ENCODE data around the gene UBE2E2. TPM values are rescaled to one million over a fixed set of nuclear protein-coding genes. Genes with fewer than 3 reads are reported as not detected.

Gene UBE2E2
- total RNA-seq, 1 donor from 2014 or later = 28.1 TPM

DNA sequence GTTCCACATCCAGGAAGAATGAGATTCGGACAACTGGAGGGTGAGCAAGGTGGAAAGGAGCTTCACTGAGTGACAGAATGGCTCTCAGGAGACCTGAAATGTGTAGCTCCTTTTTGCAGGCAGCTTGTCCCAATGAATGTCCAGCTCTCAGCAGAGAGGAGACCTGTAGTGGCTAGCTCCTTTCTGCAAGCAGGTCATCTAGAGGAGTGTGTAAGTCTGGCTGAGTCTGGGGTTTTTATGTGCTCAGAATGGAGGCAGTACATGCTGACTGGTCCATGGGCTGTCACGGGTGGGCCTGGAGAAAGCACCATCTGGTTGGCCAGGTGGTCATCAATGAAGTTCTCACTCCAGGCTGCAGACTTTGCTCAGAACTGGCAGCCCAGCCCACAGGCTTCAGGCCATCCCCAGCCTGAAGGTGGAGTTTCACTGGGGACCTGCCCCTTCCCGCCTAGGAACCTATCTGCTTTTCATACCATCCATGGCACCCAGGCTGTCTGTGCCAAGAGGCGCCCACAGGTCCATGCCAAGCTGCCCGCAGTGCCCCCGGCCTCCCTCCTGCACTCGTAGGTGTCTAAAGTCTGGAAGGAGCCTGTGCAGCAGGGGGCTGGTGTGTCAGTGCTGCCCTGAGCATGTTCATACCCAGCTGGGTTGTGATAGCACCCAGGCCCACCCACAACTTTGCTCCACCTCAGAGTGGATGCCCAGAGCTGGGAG lies 276.6 kb downstream of the UBE2E2 start:
- no peak for DNase-seq (ENCODE audit: low read depth in 2 of 2)

DNA sequence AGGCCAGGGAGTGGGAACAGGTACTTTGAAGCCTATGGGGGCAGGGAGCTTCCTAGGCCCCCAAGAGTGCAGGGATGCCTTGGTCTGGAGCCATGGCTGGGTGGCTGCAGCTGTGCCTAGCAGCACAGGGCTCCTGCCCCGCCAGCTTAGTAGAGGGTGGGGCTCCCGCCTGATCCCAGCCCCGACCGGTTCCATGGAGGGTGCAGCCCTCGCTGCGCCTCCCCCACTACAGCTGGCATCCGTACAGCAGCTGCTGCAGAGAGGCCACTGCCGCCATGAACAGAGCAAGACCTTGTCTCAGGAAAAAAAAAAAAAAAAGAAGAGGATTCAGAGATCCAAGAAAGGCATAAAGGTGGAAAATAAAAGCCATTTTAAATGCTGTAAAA lies 277.2 kb downstream of the UBE2E2 start:
- DNase-seq (ENCODE audit: low read depth in 2 of 2) = no peak

DNA sequence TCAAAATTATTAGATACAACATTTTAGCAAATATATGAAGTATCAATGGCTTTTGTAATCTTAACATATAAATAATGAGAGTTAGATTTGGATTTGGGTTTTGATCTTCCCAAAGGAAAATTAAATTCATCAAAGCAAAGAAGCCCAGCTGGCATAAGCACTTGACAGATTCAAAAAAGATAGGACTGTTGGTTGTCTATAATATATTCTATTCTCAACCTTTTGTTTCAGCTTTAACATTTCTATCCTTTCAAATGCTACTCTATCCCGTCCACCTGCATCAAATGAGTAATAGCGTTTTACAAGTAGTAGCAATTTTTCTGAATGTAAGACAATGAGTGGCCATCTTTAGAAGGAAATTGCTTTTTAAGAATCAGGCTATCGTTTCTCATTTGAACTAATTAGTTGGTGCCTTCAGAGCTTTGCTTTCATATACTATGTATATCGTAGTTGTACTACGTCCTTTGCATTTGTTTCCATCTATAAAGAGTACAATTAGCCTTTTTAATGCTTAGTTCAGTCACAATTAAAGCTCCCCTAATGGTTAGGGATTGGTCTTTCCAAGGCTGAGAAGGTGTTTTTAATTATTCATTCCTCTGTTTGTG lies 278.0 kb downstream of the UBE2E2 start:
- DNase-seq (ENCODE audit: low read depth in 2 of 2) = no peak

DNA sequence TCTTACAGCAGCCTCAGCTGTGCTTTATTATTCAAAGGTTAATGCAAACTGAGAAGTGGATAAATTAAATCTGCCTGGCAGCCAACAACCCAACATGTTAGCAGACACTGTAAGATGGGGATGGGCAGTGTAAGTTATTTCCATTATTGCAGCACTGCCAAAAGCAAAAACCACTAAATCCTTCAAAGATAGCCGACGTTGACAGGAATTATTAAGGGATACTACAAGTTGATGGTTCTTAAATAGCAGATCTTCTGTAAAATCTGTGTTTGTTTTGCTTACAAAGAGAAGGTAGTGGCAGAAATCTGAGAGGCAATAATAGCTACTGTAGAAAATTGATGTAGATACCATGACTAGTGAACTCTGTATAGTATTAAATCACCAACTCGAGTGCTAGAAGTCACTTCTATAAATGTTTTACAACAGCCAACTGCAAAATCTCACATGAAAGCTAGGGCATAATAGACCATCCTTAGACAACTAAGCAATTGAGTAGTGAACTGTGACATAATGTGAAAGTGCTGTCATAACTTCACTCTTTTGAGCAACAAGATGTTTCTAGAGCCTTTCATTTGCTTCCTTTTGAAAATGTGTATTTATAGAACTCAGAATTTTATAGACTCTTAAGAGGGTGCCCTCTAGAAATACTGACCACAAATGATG lies 278.6 kb downstream of the UBE2E2 start:
- DNase-seq (ENCODE audit: low read depth in 2 of 2) = no peak

DNA sequence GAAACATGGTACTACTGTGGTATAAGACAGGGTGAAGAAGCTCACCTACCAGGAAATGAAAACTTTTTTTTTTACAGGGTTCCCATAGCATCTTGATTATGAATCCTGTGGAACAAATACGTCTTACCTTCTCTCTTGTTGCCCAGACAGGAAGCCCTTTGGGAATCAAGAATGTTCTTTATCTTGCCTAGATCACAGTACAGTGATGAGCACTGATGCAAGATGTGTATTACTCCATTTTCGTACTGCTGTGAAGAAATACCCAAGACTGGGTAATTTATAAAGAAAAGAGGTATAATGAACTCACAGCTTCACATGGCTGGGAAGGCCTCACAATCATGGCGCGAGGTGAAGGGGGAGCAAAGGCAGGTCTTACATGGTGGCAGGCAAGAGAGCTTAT lies 281.3 kb downstream of the UBE2E2 start:
- no peak for DNase-seq (ENCODE audit: low read depth in 2 of 2)

DNA sequence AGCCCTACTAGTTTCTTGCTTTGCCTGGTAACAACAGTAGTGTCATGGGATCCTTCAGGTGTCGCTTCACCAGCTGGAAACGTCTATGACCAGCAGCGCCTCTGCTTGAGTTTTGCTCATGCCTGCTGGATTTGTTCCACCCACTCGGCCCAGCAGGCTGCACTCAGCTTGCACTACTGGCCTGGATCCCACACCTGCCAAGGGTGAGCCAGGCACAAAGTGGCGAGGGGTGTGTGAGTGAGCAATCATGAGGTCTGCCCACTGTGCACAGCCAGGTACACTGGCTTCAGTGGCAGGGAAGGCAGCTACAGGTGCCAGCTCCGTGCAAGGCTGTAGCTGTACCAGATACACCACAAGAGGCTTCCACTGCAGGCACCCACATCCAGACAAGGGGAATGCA lies 282.8 kb downstream of the UBE2E2 start:
- no peak for DNase-seq (ENCODE audit: low read depth in 2 of 2)

DNA sequence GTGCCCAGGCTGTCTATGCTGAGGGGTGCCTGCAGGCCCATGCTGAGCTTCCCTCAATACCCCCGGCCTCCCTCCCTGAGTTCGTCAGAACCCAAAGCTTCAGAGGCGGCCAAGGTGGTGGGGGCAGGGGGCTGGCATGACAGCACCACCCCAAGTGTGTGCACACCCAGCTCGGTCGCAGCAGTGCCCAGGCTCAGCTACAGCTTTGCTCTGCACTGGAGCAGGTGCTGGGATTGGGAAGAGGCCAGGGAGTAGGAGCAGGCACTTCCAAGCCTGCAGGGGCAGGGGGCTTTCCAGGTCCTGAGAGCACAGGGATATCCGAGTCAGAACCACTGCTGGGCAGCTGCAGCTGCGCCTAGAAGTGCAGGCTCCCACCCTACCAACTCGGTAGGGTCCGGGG lies 283.9 kb downstream of the UBE2E2 start:
- no peak for DNase-seq (ENCODE audit: low read depth in 2 of 2)

DNA sequence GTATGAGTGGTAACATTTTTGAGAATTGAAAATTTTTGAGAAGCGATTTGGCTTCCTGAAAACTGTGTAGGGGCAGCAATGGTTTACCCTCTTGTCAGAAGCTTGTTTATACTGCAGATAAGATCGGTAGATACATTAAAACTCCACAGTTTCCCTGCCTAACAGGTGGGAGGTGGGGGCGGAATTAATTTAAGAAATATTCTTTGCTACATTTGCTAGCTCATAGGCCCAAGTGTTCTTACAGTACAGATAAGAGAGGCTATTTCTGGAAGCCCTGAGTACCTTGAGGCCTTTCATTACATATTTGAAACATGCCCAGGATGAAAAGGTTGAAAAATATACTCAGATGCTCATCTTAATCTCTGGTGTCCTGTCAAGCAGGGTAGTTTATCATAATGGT lies 285.5 kb downstream of the UBE2E2 start:
- DNase-seq (ENCODE audit: low read depth in 2 of 2) = no peak

DNA sequence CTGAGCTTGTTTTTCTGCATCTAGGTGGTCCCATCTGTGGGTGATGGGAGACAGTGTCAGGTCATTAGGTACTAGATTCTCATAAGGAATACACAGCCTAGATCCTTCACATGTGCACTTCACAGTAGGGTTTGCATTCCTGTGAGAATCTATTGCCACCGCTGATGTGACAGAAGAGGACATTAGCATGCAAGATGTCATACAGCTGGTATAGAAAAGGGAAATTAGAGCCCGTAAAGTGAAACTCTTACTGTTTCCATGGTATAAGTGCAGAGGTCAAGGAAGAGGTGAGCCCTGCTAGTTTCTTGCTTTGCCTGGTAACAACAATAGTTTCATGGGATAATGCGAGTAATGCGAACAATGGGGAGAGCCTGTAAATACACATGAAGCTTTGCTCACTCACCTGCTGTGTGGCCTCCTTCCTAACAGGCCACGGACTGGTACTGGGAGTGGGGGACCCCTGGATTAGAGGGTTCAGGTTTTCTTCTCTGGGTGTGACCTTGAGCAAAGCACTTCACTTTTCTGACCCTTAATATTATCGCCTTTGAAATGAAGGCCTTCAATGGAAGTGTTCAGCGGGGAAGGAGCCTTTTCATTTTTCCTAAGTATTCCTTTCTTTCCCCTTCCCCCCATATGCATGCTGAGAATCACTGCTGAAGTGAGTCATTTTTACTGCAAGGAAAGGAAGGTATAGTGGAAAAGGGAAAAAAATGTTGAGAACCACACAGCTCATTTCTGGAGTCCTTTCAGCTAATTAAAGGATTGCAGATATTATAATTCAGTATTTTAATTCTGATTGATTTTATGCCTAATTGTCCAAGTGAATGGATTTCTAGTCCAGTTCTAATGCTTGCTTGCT lies 286.4 kb downstream of the UBE2E2 start:
- DNase-seq (ENCODE audit: low read depth in 2 of 2) = peak in 1 of 2 donors; percentile 34

DNA sequence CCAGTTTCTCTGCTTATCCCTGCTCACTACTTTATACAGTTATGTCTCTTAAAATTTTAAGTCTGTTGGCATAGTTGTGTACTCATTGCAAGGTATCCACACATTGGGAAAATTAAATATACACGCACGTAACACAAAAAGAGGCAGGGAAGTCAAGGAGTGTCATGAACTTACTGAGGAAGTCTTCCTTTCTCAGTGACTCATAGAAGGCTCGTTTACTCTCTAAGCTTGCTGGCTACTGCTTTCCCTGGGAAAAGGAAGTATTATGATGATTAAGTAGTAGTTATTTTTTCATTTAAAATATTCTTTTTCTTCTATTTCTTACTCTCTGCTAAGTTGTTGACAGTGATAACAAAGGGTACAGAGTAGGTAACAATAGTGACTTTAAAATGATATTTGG lies 287.3 kb downstream of the UBE2E2 start:
- DNase-seq (ENCODE audit: low read depth in 2 of 2) = peak in 1 of 2 donors; percentile 90

DNA sequence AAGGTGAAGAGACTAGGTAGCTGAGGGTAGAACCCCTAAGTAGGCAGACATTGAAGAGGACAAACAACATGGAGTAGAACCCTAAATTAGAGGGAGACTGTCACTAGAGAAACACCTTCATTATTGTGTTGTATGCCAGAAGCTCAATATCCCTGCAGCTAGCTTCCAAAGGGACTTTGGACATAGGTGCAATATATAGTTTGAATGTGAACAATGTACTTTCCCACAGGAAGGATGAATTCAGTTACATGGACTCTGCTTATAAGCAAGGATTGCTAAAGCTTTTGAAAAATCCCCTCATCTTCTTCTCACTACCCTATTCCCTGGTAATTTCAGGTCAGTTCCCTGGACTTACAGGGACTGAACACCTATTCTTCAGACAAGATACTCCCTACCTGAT lies 288.9 kb downstream of the UBE2E2 start:
- DNase-seq (ENCODE audit: low read depth in 2 of 2) = no peak

DNA sequence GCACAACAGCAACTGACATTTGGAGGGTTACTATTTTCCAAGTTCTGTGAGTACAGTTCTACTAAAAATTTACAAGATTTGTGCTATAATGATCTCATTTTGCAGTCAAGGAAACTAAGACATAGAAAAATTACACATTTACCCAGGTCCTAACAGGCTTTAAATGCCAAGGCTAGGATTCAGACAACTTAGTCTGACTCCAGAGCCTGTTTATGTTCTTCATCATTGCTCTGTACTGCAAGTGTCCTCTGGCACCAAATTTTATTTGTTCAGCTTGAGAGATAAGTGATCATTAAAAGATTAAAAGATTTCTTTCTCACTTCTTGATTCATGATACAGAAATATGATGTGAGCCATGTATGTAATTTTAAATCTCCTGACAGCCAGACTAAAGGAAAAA lies 290.8 kb downstream of the UBE2E2 start:
- no peak for DNase-seq (ENCODE audit: low read depth in 2 of 2)

DNA sequence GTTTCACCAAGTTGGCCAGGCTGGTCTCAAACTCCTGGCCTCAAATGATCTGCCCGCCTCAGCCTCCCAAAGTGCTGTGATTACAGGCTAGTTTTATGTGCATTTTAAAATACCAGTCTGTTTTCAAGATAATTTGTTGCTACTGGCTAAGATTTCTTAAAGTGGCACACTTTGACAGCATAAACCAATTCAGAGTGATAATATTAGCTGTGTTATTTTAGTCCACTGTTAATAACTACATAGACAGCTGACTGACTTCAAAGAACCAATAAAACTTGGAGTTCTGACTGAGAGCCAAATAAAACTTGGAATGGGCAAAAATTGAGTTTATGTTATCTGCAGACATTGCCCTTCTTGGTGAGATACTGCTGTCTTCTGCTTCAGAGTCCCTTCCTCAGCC lies 291.8 kb downstream of the UBE2E2 start:
- no peak for DNase-seq (ENCODE audit: low read depth in 2 of 2)

DNA sequence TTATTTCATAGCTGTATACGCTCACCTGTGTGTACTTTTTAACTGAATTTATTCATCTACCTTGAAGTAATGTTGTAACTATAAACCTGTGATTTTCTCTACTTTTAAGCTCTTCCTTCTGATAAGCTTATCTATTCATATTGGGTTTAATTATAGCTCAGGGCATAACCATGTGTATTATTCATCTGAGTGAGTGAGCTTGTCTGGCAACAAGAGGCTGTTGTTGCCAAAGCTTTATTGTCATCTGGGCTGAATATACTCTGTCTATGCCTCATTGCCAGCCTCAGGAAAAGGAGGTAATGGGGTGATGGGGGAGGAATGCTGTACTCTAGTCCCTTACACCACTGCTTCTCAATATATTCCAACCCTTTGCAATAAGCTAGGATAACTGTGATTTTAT lies 292.4 kb downstream of the UBE2E2 start:
- DNase-seq (ENCODE audit: low read depth in 2 of 2) = peak; percentile 4 to 81

DNA sequence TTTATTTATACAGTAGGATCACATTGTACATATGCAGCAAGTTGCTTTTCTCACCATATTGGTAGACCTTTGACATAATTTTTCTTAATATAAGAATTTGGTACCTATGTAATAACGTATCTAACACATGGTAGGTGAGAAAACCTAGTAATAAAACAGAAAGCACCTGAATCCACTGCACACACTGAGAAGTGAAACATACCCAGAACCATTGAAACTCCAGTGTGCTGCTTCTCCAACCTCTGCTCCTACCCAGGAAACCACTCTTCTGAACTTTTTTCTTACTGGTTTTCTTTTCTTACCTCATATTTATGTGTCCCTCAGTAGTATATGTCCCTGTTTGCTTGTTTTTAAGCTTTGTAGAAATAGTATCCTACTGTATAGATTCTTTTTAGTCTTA lies 293.0 kb downstream of the UBE2E2 start:
- no peak for DNase-seq (ENCODE audit: low read depth in 2 of 2)

DNA sequence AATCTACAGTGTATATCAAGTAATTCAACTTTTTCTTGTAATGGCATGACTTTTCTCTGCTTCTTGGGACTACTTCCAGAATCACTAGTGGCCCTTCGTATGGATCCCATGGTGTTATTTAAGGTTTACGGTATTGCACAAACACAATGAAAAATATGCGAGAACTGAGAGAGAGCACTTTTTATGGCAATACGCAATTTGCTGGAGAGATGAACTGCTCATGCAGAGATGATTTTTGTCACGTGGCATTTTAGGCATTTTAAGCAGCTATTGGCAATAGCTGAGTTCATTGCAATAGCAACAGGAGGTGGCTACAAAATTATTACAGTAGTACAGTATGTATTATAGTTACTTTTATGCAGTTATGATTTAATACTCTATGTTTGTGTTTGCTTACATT lies 294.0 kb downstream of the UBE2E2 start:
- no peak for DNase-seq (ENCODE audit: low read depth in 2 of 2)

DNA sequence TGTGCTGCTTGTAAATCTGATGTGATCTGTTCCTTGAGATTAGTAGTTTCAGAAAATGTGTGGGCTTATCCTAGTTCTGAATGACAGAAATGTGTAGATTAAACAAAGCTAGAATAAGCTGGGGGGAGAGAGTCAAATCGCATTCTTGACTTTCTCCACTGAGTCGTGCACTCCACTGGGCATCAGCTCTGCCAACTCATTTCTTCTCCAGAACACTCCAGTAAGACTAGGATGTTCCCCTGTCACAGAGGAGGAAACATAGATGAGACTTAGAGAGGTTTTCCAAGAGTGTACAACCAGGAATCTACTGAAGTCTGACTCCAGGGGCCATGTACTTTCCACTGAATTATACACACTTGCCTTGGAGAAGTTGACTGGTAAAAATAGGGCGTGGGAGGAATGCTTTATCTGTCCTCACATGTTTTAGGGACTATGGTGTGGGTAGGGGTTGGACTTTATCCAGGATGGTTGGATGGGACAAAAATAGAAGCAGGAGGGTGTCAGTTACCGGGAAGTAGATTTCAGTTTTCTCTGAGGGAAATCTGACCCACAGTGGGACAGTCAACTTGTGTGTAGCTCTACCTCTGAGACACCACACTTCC lies 298.2 kb downstream of the UBE2E2 start:
- DNase-seq (ENCODE audit: low read depth in 2 of 2) = no peak

DNA sequence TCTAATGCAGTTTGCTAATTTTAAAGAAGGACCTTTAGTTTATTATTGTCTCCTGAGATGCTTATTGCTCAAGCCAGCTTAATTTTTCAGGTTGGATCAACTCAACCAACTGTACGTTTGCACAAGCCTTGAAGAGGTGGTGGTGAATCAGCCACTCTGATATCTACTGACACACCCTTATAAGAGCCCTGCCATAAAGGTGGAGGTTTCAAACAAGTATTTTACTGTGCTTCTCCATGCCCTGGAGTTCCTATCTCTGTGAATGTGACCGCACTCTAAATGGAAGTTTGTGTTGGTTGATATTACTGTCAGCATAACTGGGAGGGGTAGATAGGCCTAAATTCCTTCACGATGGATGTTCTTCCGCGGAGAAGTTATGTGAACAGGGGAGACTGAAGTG lies 305.3 kb downstream of the UBE2E2 start:
- DNase-seq (ENCODE audit: low read depth in 2 of 2) = no peak

DNA sequence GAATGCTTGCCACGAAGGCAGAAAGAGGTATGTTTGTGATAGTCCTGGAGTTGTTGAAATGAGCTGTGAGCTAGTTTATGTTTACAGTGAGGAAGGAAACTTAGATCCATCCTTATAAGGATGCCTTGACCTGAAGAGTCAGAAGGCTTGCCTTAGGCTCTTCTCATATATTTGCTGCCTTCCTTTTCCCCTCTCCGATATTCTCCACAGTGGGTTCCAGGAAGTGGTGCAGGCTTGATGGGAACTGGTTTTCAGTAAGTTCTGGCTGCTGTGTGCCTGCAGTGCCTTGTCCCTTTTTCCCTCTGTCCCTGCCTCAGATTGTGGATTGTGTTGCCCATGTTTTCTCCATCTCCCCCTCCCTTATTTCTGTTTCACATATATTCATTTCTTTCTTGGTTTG lies 315.3 kb downstream of the UBE2E2 start:
- no peak for DNase-seq (ENCODE audit: low read depth in 2 of 2)

DNA sequence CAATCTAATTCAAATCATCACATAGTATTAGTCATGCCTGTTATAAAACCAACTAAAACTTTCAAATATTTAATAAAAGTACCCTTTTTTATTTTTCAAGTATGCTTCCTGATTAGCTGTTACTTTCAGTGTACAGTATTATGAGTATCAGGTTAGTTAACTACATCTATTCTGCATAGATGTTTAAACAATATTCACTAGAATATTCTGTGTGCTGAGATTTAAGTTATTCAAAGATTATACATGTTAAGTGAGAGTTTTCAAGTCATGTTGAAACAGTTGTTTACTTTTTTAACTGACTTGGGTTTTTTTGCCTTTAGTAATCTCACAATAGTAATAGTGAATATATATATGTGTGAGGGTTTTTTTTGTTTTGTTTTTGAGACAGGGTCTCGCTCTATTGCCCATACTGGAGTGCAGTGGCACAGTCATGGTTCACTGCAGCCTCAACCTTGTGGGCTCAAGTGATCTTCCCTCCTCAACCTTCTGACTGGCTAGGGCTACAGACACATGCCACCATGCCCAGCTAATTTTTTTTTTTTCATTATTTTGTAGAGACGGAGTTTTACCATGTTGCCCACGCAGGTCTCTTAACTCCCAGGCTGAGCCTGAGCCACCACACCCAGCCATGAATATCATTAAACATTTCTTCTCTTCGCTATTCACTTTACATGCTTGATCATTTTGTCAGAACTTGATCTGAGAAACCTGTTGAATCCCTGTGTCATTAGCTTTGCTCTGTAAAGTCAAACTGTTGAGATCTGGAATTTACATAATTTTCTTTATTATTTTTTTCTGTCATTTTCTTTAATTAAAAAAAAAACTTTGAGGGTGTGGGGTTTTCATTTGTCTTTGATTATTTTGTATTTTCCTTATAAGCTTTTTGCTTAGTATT lies 316.4 kb downstream of the UBE2E2 start:
- no peak for DNase-seq (ENCODE audit: low read depth in 2 of 2)

DNA sequence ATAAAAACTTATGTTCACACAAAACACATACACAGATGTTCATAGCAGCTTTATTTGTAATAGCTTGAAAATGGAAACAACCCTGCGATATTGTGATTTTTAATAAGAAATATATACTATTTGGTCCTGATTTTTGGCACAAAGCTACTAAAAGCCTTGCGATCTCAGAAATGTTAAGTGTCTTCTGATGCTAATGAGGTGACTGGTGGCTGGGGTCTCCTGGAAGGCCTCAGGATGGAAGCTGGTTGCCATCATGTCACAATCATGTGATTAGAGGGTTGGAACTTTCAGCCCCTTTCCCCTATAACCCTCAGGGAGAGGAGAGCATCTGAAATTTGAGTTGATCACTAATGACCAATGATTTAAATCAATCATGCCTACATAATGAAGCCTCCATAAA lies 324.2 kb downstream of the UBE2E2 start:
- no peak for DNase-seq (ENCODE audit: low read depth in 2 of 2)

Data from dermis microvascular lymphatic vessel endothelial cell (primary cell).